HG02763 (cell line): ENCODE data around the gene EPB42.

ENCODE experiments used
- ATAC-seq: cut with Tn5 transposase; IDR thresholded peaks from one replicate; pipeline ENCODE4 v1.9.1; 2021; ENCODE audit warnings: mild to moderate bottlenecking, moderate library complexity; ENCODE audit not compliant: unreplicated experiment

The EPB42 gene

GRCh38 chr15:43220991-43221403, at the start of gene EPB42:
TSS of gene EPB42 (minus strand) at chr15:43221018. CDS start at chr15:43220825, 193 bp downstream.
- ATAC-seq, result no peak

GRCh38 chr15:43270113-43270665, 49.4 kb upstream of the EPB42 start:
- no peak for ATAC-seq

- no peak for ATAC-seq
Measured at GRCh38 chr15:43268111-43269105, 47.6 kb upstream of the EPB42 start.

GRCh38 chr15:43267439-43267838, 46.6 kb upstream of the EPB42 start:
- no peak for ATAC-seq

- no peak for ATAC-seq
Measured at GRCh38 chr15:43266834-43267233, 46.0 kb upstream of the EPB42 start, which contains the start of gene TGM5. TSS of gene TGM5 (minus strand) at chr15:43266928. CDS start at chr15:43266849, 79 bp downstream.

GRCh38 chr15:43266386-43266785, 45.6 kb upstream of the EPB42 start:
- ATAC-seq, result no peak

GRCh38 chr15:43260011-43260615, 39.3 kb upstream of the EPB42 start:
- no peak for ATAC-seq

- no peak for ATAC-seq
Measured at GRCh38 chr15:43258781-43259180, 38.0 kb upstream of the EPB42 start.

GRCh38 chr15:43256341-43256740, 35.5 kb upstream of the EPB42 start:
- ATAC-seq, result no peak

GRCh38 chr15:43255376-43255775, 34.6 kb upstream of the EPB42 start:
- no peak for ATAC-seq

- ATAC-seq, result peak; percentile 43
Measured at GRCh38 chr15:43253431-43254403, 32.9 kb upstream of the EPB42 start.

GRCh38 chr15:43251871-43252250, 31.0 kb upstream of the EPB42 start:
- ATAC-seq, result no peak

GRCh38 chr15:43251185-43251870, 30.5 kb upstream of the EPB42 start:
- no peak for ATAC-seq

- no peak for ATAC-seq
Measured at GRCh38 chr15:43250785-43251184, 30.0 kb upstream of the EPB42 start.

GRCh38 chr15:43249699-43250203, 28.9 kb upstream of the EPB42 start:
- ATAC-seq, result peak; percentile 41

GRCh38 chr15:43249236-43249635, 28.4 kb upstream of the EPB42 start:
- ATAC-seq, result peak; percentile 16

GRCh38 chr15:43246261-43246774, 25.5 kb upstream of the EPB42 start:
- ATAC-seq, result no peak

- no peak for ATAC-seq
Measured at GRCh38 chr15:43244092-43244491, 23.3 kb upstream of the EPB42 start.

- ATAC-seq, result no peak
Measured at GRCh38 chr15:43243020-43243645, 22.3 kb upstream of the EPB42 start.
